Lower leg skin (tissue), 3 donors: Measurements from ENCODE around the gene PMIS2.

Source experiments
- POLR2A ChIP-seq, 2 donors: fragments of 450-650 bp; IDR thresholded peaks; one replicate each; pipeline ENCODE4 v1.6.1; 2016 to 2017; ENCODE audit warnings: antibody characterized with exemption in 2 of 2, mild to moderate bottlenecking in 1 of 2, moderate library complexity in 1 of 2
- TF ChIP-seq, protein P1 (sequence below), 3 donors: fragments of 450-650 bp; IDR thresholded peaks; one replicate each; pipeline ENCODE4 v1.5.1; 2016; ENCODE audit warnings: antibody characterized with exemption in 3 of 3, mild to moderate bottlenecking in 3 of 3, moderate library complexity in 2 of 3

- TF ChIP-seq, protein P1, sequence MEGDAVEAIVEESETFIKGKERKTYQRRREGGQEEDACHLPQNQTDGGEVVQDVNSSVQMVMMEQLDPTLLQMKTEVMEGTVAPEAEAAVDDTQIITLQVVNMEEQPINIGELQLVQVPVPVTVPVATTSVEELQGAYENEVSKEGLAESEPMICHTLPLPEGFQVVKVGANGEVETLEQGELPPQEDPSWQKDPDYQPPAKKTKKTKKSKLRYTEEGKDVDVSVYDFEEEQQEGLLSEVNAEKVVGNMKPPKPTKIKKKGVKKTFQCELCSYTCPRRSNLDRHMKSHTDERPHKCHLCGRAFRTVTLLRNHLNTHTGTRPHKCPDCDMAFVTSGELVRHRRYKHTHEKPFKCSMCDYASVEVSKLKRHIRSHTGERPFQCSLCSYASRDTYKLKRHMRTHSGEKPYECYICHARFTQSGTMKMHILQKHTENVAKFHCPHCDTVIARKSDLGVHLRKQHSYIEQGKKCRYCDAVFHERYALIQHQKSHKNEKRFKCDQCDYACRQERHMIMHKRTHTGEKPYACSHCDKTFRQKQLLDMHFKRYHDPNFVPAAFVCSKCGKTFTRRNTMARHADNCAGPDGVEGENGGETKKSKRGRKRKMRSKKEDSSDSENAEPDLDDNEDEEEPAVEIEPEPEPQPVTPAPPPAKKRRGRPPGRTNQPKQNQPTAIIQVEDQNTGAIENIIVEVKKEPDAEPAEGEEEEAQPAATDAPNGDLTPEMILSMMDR (IDR thresholded peaks at IDR 0.05): no peak
- TF ChIP-seq POLR2A (IDR thresholded peaks at IDR 0.05): no peak
Observed at GRCh38 chr19:35562776-35563175, 23.2 kb upstream of the PMIS2 start.
